K562 (cell line): ENCODE results near the gene CBL. TPM values are rescaled to one million over a fixed set of nuclear protein-coding genes. Genes with fewer than 3 reads are reported as not detected.
A peak's percentile ranks its signal among the peaks of the same experiment; 100 is the strongest.

Source experiments
- BRF2 ChIP-seq: IDR thresholded peaks from 3 replicates; pipeline ENCODE4 v1.6.1; 2011; ENCODE audit warnings: borderline replicate concordance, mild to moderate bottlenecking; ENCODE audit not compliant: insufficient read length, insufficient read depth
- CREB5 ChIP-seq: fragments of 250-450 bp; sonication (Bioruptor Pico); IDR thresholded peaks from 2 replicates; pipeline ENCODE4 v1.5.0; 2020; ENCODE audit warnings: mild to moderate bottlenecking
- ELF1 ChIP-seq: fragments of 200-800 bp; sonication (Bioruptor generic); IDR thresholded peaks from 2 replicates; pipeline ENCODE4 v1.6.1; 2016; ENCODE audit warnings: missing genetic modification characterization, missing compliant biosample characterization
- ETS2 ChIP-seq: IDR thresholded peaks from 2 replicates; pipeline ENCODE4 v1.6.1; 2016; ENCODE audit warnings: borderline replicate concordance, missing genetic modification characterization, mild to moderate bottlenecking, moderate library complexity, missing compliant biosample characterization; ENCODE audit not compliant: poor library complexity, severe bottlenecking
- MCM5 ChIP-seq: fragments of 450-650 bp; IDR thresholded peaks from 2 replicates; pipeline ENCODE4 v1.6.1; 2016; ENCODE audit warnings: low read depth
- RAD21 ChIP-seq, 2 experiments: fragments of 250-450 bp in 1 of 2; fragments of 450-650 bp in 1 of 2; sonication (Bioruptor Pico) in 1 of 2; formaldehyde crosslinking in 1 of 2; IDR thresholded peaks in 1 of 2; conservative IDR thresholded peaks in 1 of 2; 2 replicates each; pipeline versions ENCODE4 v1.4.0 to v1.8.0; 2020 to 2022; ENCODE audit warnings: mild to moderate bottlenecking in 2 of 2, moderate library complexity in 1 of 2
- SMC3 ChIP-seq: conservative IDR thresholded peaks from 2 replicates; pipeline ENCODE4 v1.6.1; 2011; ENCODE audit warnings: low read depth, low read length, improper control_type of control experiment; ENCODE audit not compliant: insufficient read depth
- SPI1 ChIP-seq: IDR thresholded peaks from 2 replicates; pipeline ENCODE4 v1.6.1; 2011; ENCODE audit warnings: low read depth, low read length, control low read depth, borderline replicate concordance
- SRF ChIP-seq, 2 experiments: fragments of 250-450, 450-650 bp in 1 of 2; sonication (Bioruptor Pico) in 1 of 2; sonication (generic) in 1 of 2; formaldehyde crosslinking; IDR thresholded peaks; 2 replicates each; pipeline versions ENCODE4 v1.5.0 to v1.5.1; 2020 to 2022; ENCODE audit warnings: mild to moderate bottlenecking in 1 of 2, missing genetic modification reagents in 1 of 2
- polyA plus RNA-seq, 8 experiments: library from polyadenylated mRNA; depleted of rRNA in 4 of 8; stranded (reverse) in 5 of 8; unstranded in 3 of 8; fragments of >200 nt; fragmentation: Nextera tagmentation in 2 of 8; fragmentation: Illumina TruSeq in 1 of 8; extraction: Ambion mirVana in 2 of 8; extraction: Trizol in 1 of 8; gene quantifications; 2 replicates each; pipeline versions ENCODE4 v1.2.1 to v1.2.3, GENCODE V29; 2011 to 2014; ENCODE audit warnings: inconsistent platforms in 1 of 8, missing spikeins in 1 of 8
- total RNA-seq, 7 experiments: library from RNA; depleted of rRNA in 6 of 7; stranded (reverse); fragments of >200 nt in 6 of 7; fragmentation: Illumina TruSeq in 2 of 7; extraction: Trizol in 2 of 7; gene quantifications; 2 replicates each; pipeline versions ENCODE4 v1.2.1 to v1.2.3, GENCODE V29; 2011 to 2021; ENCODE audit warnings: low replicate concordance in 1 of 7
- TF ChIP-seq, protein P1 (sequence below): fragments of 450-650 bp; conservative IDR thresholded peaks from 2 replicates; pipeline ENCODE4 v1.6.1; 2016; ENCODE audit warnings: missing genetic modification characterization, low read depth, mild to moderate bottlenecking, missing compliant biosample characterization, moderate library complexity
- TF ChIP-seq, protein P2 (sequence below): sonication (generic); IDR thresholded peaks from 2 replicates; pipeline ENCODE4 v1.6.1; 2016
- TF ChIP-seq, protein P3 (sequence below), 3 experiments: IDR thresholded peaks in 2 of 3; conservative IDR thresholded peaks in 1 of 3; 2 replicates each; pipeline ENCODE4 v1.5.1; 2011 to 2012; ENCODE audit warnings: low read length in 3 of 3, mild to moderate bottlenecking in 3 of 3, control low read depth in 2 of 3, improper control_type of control experiment in 1 of 3, inconsistent platforms in 1 of 3, low read depth in 1 of 3, mixed read lengths in 1 of 3, moderate library complexity in 1 of 3; ENCODE audit not compliant: insufficient read depth in 2 of 3

CBL gene
- total and polyA plus RNA-seq, 9 of the 15 experiments (the other 6 are each of a cell fraction or from before 2014, with no cell fraction given): 3.2 to 24.9 (median 9.9) TPM

- TF ChIP-seq ETS2: no peak
- peak; percentile 90 for TF ChIP-seq ELF1 (tag)
- peak; percentile 70 for TF ChIP-seq SPI1
- no peak for TF ChIP-seq BRF2
- TF ChIP-seq CREB5: no peak
- TF ChIP-seq SRF (CRISPR knock-in tag; IDR thresholded peaks at IDR 0.05): no peak
- TF ChIP-seq MCM5: no peak
- TF ChIP-seq, protein P1, sequence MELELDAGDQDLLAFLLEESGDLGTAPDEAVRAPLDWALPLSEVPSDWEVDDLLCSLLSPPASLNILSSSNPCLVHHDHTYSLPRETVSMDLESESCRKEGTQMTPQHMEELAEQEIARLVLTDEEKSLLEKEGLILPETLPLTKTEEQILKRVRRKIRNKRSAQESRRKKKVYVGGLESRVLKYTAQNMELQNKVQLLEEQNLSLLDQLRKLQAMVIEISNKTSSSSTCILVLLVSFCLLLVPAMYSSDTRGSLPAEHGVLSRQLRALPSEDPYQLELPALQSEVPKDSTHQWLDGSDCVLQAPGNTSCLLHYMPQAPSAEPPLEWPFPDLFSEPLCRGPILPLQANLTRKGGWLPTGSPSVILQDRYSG: no peak
- TF ChIP-seq SMC3: peak; percentile 56
- TF ChIP-seq, protein P2, sequence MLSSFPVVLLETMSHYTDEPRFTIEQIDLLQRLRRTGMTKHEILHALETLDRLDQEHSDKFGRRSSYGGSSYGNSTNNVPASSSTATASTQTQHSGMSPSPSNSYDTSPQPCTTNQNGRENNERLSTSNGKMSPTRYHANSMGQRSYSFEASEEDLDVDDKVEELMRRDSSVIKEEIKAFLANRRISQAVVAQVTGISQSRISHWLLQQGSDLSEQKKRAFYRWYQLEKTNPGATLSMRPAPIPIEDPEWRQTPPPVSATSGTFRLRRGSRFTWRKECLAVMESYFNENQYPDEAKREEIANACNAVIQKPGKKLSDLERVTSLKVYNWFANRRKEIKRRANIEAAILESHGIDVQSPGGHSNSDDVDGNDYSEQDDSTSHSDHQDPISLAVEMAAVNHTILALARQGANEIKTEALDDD: 0 out of 2 replicates have a peak, but pooled peaks have one; percentile 17
- TF ChIP-seq RAD21 (CRISPR knock-in tag; conservative IDR thresholded peaks at IDR 0.05 in 1 of 2, IDR thresholded peaks at IDR 0.05 in 1 of 2): peak; percentile 68 to 73
- TF ChIP-seq, protein P3, sequence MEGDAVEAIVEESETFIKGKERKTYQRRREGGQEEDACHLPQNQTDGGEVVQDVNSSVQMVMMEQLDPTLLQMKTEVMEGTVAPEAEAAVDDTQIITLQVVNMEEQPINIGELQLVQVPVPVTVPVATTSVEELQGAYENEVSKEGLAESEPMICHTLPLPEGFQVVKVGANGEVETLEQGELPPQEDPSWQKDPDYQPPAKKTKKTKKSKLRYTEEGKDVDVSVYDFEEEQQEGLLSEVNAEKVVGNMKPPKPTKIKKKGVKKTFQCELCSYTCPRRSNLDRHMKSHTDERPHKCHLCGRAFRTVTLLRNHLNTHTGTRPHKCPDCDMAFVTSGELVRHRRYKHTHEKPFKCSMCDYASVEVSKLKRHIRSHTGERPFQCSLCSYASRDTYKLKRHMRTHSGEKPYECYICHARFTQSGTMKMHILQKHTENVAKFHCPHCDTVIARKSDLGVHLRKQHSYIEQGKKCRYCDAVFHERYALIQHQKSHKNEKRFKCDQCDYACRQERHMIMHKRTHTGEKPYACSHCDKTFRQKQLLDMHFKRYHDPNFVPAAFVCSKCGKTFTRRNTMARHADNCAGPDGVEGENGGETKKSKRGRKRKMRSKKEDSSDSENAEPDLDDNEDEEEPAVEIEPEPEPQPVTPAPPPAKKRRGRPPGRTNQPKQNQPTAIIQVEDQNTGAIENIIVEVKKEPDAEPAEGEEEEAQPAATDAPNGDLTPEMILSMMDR (IDR thresholded peaks at IDR 0.05 in 2 of 3, conservative IDR thresholded peaks at IDR 0.05 in 1 of 3; ENCODE audit: insufficient read depth in 2 of 3, low read depth in 1 of 3, low read length in 3 of 3): peak; percentile 55 to 73 (median 56); a peak in 5 of 6 replicates
- TF ChIP-seq, all 486 proteins: peak for 10
These were observed 78.4 kb downstream of the CBL start (continued) for GRCh38 chr11:119284344-119285157.
